H1 (cell line): Measurements from ENCODE around the gene AKR1C8. TPM values are rescaled to one million over a fixed set of nuclear protein-coding genes. Genes with fewer than 3 reads are reported as not detected.

Experiments used
- CHD7 ChIP-seq: fragments of 300-600 bp; sonication (generic); IDR thresholded peaks from 2 replicates; pipeline ENCODE4 v1.7.1; 2012; ENCODE audit warnings: low read length, moderate library complexity, mild to moderate bottlenecking, inconsistent platforms; ENCODE audit not compliant: insufficient replicate concordance
- JUND ChIP-seq: IDR thresholded peaks from 2 replicates; pipeline ENCODE4 v1.6.1; 2011; ENCODE audit warnings: mild to moderate bottlenecking, improper control_type of control experiment, low read length
- MAX ChIP-seq: IDR thresholded peaks from 2 replicates; pipeline ENCODE4 v1.6.1; 2012; ENCODE audit warnings: inconsistent platforms
- RNF2 ChIP-seq: fragments of 200-900, 300-1000 bp; sonication (generic); IDR thresholded peaks from 2 replicates; pipeline ENCODE4 v1.7.1; 2016; ENCODE audit warnings: borderline replicate concordance, low read depth, mild to moderate bottlenecking, antibody characterized with exemption, low read length; ENCODE audit not compliant: poor library complexity, severe bottlenecking; ENCODE audit errors: missing control alignments
- TAF7 ChIP-seq: optimal IDR thresholded peaks from 2 replicates; pipeline ENCODE3; 2011; ENCODE audit warnings: low read depth, mild to moderate bottlenecking, inconsistent platforms, low read length, moderate library complexity, borderline replicate concordance
- TCF12 ChIP-seq: IDR thresholded peaks from 2 replicates; pipeline ENCODE4 v1.6.1; 2011; ENCODE audit warnings: low read depth, mild to moderate bottlenecking, low read length
- polyA plus RNA-seq, 7 experiments: library from polyadenylated mRNA; depleted of rRNA in 3 of 7; stranded (reverse) in 5 of 7; unstranded in 2 of 7; fragments of >200 nt in 5 of 7; fragments of 200-250 nt in 2 of 7; gene quantifications; 1 replicate in 5 of 7; 2 replicates in 1 of 7; 4 replicates in 1 of 7; pipeline versions ENCODE4 v1.2.1 to v1.2.3, GENCODE V29; 2011 to 2013; ENCODE audit warnings: missing spikeins in 2 of 7, mixed read lengths in 2 of 7
- total RNA-seq: library from RNA; stranded (reverse); fragmentation: NEBNext Ultra II Directional; extraction: Animal tissue kit (Norgen Biotek cat#: 25700); gene quantifications from 2 replicates; pipeline ENCODE4 v1.2.1, GENCODE V29; 2021

AKR1C8 gene
- total and polyA plus RNA-seq, 2 of the 8 experiments (the other 6 are each of a cell fraction or from before 2014, with no cell fraction given), result not detected

- TF ChIP-seq CHD7 (no peak), MAX (no peak), RNF2 (no peak), JUND (no peak), TCF12 (no peak), TAF7 (no peak)
Measured at GRCh38 chr10:5165738-5166137, 19.2 kb downstream of the AKR1C8 start (continued).
